GM23248 (cell line): ENCODE measurements around the gene CPNE6. TPM values are rescaled to one million over a fixed set of nuclear protein-coding genes. Genes with fewer than 3 reads are reported as not detected.

ENCODE experiments used
- DNase-seq: peaks from one replicate; pipeline ENCODE4 v3.0.0-alpha.2; 2015
- H2AFZ ChIP-seq: fragments of 200-600 bp; sonication (generic); 2 replicates; pipeline ENCODE4 v1.6.1; 2016; ENCODE audit warnings: antibody characterized with exemption
- H3F3A ChIP-seq: fragments of 200-600 bp; sonication (generic); 2 replicates; pipeline ENCODE4 v1.6.1; 2016; ENCODE audit warnings: mild to moderate bottlenecking, antibody characterized with exemption, mixed run types; ENCODE audit not compliant: insufficient read depth
- H3K27ac ChIP-seq: fragments of 200-600 bp; sonication (generic); 2 replicates; pipeline ENCODE4 v1.5.1; 2016; ENCODE audit warnings: mild to moderate bottlenecking
- H3K27me3 ChIP-seq: fragments of 200-600 bp; sonication (generic); replicated peaks from 2 replicates; pipeline ENCODE4 v1.6.1; 2016; ENCODE audit warnings: mild to moderate bottlenecking; ENCODE audit not compliant: insufficient read depth
- H3K36me3 ChIP-seq: fragments of 200-600 bp; sonication (generic); 2 replicates; pipeline ENCODE4 v1.6.1; 2016; ENCODE audit warnings: low read depth, mild to moderate bottlenecking
- H3K4me1 ChIP-seq: fragments of 200-600 bp; sonication (generic); 2 replicates; pipeline ENCODE4 v1.6.1; 2016; ENCODE audit warnings: mild to moderate bottlenecking; ENCODE audit not compliant: insufficient read depth
- H3K4me2 ChIP-seq: fragments of 200-600 bp; sonication (generic); one replicate; pipeline ENCODE4 v1.6.1; 2016; ENCODE audit warnings: mild to moderate bottlenecking; ENCODE audit not compliant: unreplicated experiment
- H3K4me3 ChIP-seq: fragments of 200-600 bp; sonication (generic); 2 replicates; pipeline ENCODE4 v1.5.1; 2016; ENCODE audit warnings: mild to moderate bottlenecking
- H3K79me2 ChIP-seq: fragments of 200-600 bp; sonication (generic); 2 replicates; pipeline ENCODE4 v1.6.1; 2016; ENCODE audit warnings: mild to moderate bottlenecking; ENCODE audit not compliant: insufficient read depth
- H3K9ac ChIP-seq: fragments of 200-600 bp; sonication (generic); 2 replicates; pipeline ENCODE4 v1.6.1; 2016; ENCODE audit warnings: mild to moderate bottlenecking
- H3K9me2 ChIP-seq: fragments of 200-600 bp; sonication (generic); 2 replicates; pipeline ENCODE4 v1.6.1; 2016; ENCODE audit warnings: mixed run types, mild to moderate bottlenecking, moderate library complexity; ENCODE audit not compliant: insufficient read depth
- H3K9me3 ChIP-seq: fragments of 200-600 bp; sonication (generic); one replicate; pipeline ENCODE4 v1.6.1; 2017; ENCODE audit warnings: low read depth
- H4K20me1 ChIP-seq: fragments of 200-600 bp; sonication (generic); 2 replicates; pipeline ENCODE4 v1.6.0; 2016; ENCODE audit not compliant: insufficient read depth
- EZH2 ChIP-seq: fragments of 200-600 bp; sonication (generic); IDR thresholded peaks from 2 replicates; pipeline ENCODE4 v1.6.1; 2018; ENCODE audit warnings: antibody characterized with exemption, mild to moderate bottlenecking; ENCODE audit not compliant: insufficient read depth, poor library complexity, severe bottlenecking
- EZH2phosphoT487 ChIP-seq: fragments of 200-600 bp; sonication (generic); IDR thresholded peaks from 2 replicates; pipeline ENCODE4 v1.6.1; 2018; ENCODE audit warnings: antibody characterized with exemption, moderate library complexity, mild to moderate bottlenecking, low read depth; ENCODE audit not compliant: insufficient read depth
- WGBS, 2 experiments: methylation state at CpG; one replicate each; pipeline ENCODE4 v1.1.6; 2015 to 2017; ENCODE audit warnings: low lambda C conversion rate in 2 of 2, low coverage in 1 of 2; ENCODE audit errors: missing lambda C conversion rate in 2 of 2; 5-methylcytosine and 5-hydroxymethylcytosine counted together
- in situ Hi-C: fragments of 300-500 bp; cut with MboI; formaldehyde crosslinking; loops from 2 replicates; pipeline ENCODE4 v1.15.0; 2020
- polyA plus RNA-seq: library from polyadenylated mRNA; unstranded; fragments of >200 nt; fragmentation: Nextera tagmentation; extraction: Ambion mirVana; gene quantifications from 2 replicates; pipeline ENCODE4 v1.2.1, GENCODE V29; 2016
- total RNA-seq: library from RNA; depleted of rRNA; stranded (reverse); fragments of >200 nt; shearing (Covaris generic); gene quantifications from 2 replicates; pipeline ENCODE4 v1.2.3, GENCODE V29; 2014

CPNE6 gene
- total and polyA plus RNA-seq, 2 experiments from 2014 or later = not detected

DNA sequence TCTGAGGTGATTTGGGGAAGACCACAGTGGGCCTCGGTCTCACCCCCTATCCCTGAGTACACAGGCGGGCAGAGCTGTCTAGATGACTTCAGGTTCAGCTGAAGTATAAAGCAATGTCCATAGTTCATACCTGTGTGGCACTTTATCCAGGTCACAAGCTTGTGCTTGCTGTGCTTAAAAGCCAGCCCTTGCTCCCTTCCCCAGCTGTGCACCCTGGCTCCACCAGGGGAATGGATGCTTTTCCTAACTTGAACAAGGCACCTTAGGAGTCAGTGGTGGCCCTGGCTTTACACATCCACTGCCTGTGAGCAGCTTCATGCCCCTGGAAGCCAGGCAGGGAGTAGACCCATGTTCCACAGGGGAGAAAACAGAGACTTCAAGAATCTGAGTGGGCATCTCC, 14.1 kb upstream of the CPNE6 start:
- in situ Hi-C loops = no loop called here
- Histone ChIP-seq H3K4me1 (no peaks in the 10 kb centered on the region), H3K9ac (no peak overlapping the region)

DNA sequence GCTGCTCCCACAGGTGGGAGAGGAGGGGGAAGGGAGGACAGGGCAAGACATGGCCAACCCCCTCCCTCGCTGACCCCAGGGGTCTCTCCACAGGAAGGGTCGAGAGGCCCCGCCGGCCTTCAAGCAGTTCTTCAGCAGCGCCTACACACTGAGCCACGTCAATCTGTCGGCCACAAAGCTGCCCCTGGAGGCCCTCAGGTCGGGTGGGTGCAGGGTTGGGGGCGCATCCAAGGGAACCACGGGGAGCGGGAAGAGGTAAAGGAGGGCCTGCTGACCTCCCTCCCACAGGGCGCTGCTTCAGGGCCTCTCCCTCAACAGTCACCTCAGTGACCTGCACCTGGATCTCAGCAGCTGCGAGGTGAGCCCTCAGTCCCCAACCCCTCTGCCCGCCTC, 13.5 kb upstream of the CPNE6 start:
- Histone ChIP-seq H3K27me3 (peaks cover 12% of the 10 kb centered on the region), H3K4me1 (no peaks in the 10 kb centered on the region), H3K9me2 (no peaks in the 10 kb centered on the region), H3F3A (no peaks in the 10 kb centered on the region), H3K79me2 (no peaks in the 10 kb centered on the region), H3K9ac (no peak overlapping the region), H2AFZ (no peak overlapping the region), H3K9me3 (no peaks in the 10 kb centered on the region), H3K4me2 (no peak overlapping the region), H3K27ac (no peak overlapping the region), H3K4me3 (no peak overlapping the region), H3K36me3 (no peaks in the 10 kb centered on the region), H4K20me1 (no peaks in the 10 kb centered on the region)
- DNase-seq = no peak
- TF ChIP-seq EZH2phosphoT487 = no peak
- TF ChIP-seq EZH2 = no peak
- WGBS, 2 experiments = 34 to 46% methylated on average over 12 to 14 of the region's 14 CpGs
- in situ Hi-C loops = no loop called here

More for the DNA sequence above, 14.1 kb upstream of the CPNE6 start:
- no peaks in the 10 kb centered on the region for H3K79me2 ChIP-seq
- peaks cover 12% of the 10 kb centered on the region for H3K27me3 ChIP-seq
- WGBS, 2 experiments = 29 to 32% methylated on average over 2 of the region's 2 CpGs
- no peaks in the 10 kb centered on the region for H3K9me3 ChIP-seq
- H3K4me3 ChIP-seq = no peak overlapping the region
- no peaks in the 10 kb centered on the region for H3K9me2 ChIP-seq
- H3K4me2 ChIP-seq = no peak overlapping the region
- H2AFZ ChIP-seq = no peak overlapping the region
- H3F3A ChIP-seq = no peaks in the 10 kb centered on the region
- H3K27ac ChIP-seq = no peak overlapping the region
- no peak for DNase-seq
- H3K36me3 ChIP-seq = no peaks in the 10 kb centered on the region
- no peak for TF ChIP-seq EZH2
- no peak for TF ChIP-seq EZH2phosphoT487
- H4K20me1 ChIP-seq = no peaks in the 10 kb centered on the region

DNA sequence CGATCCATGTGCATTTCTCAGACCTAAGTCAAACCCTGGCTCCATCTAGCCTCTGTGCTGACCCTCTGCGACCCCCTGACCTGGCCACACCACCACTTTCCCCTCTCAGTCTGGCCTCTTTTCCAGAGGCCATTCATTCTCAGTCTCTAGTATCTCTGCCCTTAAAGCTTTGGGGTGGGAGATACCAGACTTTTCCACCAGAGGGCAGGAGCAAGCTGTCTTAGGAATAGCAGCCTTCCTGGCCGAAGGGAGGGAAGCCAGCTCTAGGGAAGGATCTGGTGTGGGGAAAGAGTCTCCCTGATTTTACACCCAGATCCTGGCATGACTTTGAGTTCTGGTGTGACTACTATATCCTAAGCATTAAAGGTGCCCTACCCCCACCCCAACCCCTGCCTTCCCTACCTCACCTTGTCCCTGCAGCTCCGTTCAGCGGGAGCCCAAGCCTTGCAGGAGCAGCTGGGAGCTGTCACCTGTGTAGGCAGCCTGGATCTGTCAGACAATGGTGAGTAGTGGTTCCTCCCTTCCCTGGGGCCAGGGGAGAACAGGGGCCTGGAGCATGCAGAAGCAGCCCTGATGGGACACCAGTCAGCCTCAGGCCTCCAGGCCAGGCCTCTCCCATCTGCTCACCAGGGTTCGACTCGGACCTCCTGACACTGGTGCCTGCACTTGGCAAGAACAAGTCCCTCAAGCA, 13.0 kb upstream of the CPNE6 start:
- H2AFZ ChIP-seq = no peak overlapping the region
- in situ Hi-C loops = no loop called here
- H3F3A ChIP-seq = no peaks in the 10 kb centered on the region
- no peak overlapping the region for H3K4me3 ChIP-seq
- no peaks in the 10 kb centered on the region for H3K4me1 ChIP-seq
- H3K9ac ChIP-seq = no peak overlapping the region
- H3K27me3 ChIP-seq = peaks cover 12% of the 10 kb centered on the region
- 48 to 51% methylated on average over 7 of the region's 7 CpGs for WGBS, 2 experiments
- DNase-seq = peak; percentile 86
- H3K79me2 ChIP-seq = no peaks in the 10 kb centered on the region
- no peaks in the 10 kb centered on the region for H4K20me1 ChIP-seq
- H3K36me3 ChIP-seq = no peaks in the 10 kb centered on the region
- H3K27ac ChIP-seq = no peak overlapping the region
- no peaks in the 10 kb centered on the region for H3K9me3 ChIP-seq
- H3K9me2 ChIP-seq = no peaks in the 10 kb centered on the region
- H3K4me2 ChIP-seq = no peak overlapping the region
- TF ChIP-seq EZH2phosphoT487 = no peak
- TF ChIP-seq EZH2 = no peak

DNA sequence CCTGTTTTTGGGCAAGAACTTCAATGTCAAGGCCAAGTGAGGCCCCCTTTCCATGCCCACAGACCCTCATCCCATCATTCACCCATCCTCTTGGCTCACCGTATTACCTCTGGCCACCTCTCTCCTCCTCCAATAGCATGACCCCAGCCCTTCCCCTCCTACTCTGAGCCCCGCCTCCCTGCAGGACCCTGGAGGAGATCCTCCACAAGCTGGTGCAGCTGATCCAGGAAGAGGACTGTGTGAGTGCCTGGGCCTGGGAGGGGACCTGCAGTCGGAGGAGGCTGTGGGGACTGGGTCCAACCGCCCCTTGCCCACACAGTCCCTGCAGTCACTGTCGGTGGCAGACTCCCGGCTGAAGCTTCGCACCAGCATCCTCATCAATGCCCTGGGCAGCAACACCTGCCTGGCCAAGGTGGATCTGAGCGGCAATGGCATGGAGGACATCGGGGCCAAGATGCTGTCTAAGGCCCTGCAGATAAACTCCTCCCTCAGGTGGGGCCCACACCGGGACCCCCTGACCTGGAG, 12.3 kb upstream of the CPNE6 start:
- Histone ChIP-seq H3K9me2 (no peaks in the 10 kb centered on the region), H3K4me2 (no peak overlapping the region), H3K9me3 (no peaks in the 10 kb centered on the region), H3K4me1 (no peaks in the 10 kb centered on the region), H4K20me1 (no peaks in the 10 kb centered on the region), H3F3A (no peaks in the 10 kb centered on the region), H3K27me3 (peaks cover 10% of the 10 kb centered on the region), H2AFZ (no peak overlapping the region), H3K27ac (no peak overlapping the region), H3K9ac (no peak overlapping the region), H3K4me3 (no peak overlapping the region), H3K79me2 (no peaks in the 10 kb centered on the region), H3K36me3 (no peaks in the 10 kb centered on the region)
- in situ Hi-C loops = no loop called here
- TF ChIP-seq EZH2phosphoT487 (no peak), EZH2 (no peak)
- DNase-seq = no peak
- WGBS, 2 experiments = 69 to 79% methylated on average over 7 to 9 of the region's 10 CpGs
